ENCODE data around the gene DEFB124. TPM values are rescaled to one million over a fixed set of nuclear protein-coding genes. Genes with fewer than 3 reads are reported as not detected.

Gene DEFB124
- total and polyA plus RNA-seq, 2 of the 8 experiments (the other 6 are each of a cell fraction or from before 2014, with no cell fraction given) = not detected

- Histone ChIP-seq H2BK12ac (ENCODE audit: low read depth, low read length) (no peak overlapping the region), H3K9ac (replicated peaks in 1 of 4; ENCODE audit: extremely low read depth in 1 of 4, low read depth in 3 of 4, low read length in 3 of 4) (no peak overlapping the region), H2BK5ac (ENCODE audit: low read depth, low read length) (no peak overlapping the region), H3K18ac (ENCODE audit: extremely low read depth, low read length) (no peak overlapping the region), H4K91ac (replicated peaks; ENCODE audit: insufficient read length, low read length) (no peak overlapping the region), H3K4me1 (replicated peaks in 1 of 4; ENCODE audit: control insufficient read depth in 3 of 4, insufficient read depth in 4 of 4, low read length in 3 of 4) (no peaks in the 10 kb centered on the region), H2AFZ (ENCODE audit: low read length) (no peak overlapping the region), H3K23ac (ENCODE audit: insufficient read length) (no peak overlapping the region), H2AK5ac (ENCODE audit: low read depth, low read length) (no peak overlapping the region), H3K56ac (replicated peaks; ENCODE audit: insufficient read length, low read depth, low read length) (no peak overlapping the region), H3K79me2 (ENCODE audit: control insufficient read depth in 1 of 2, insufficient read depth in 2 of 2, low read length in 2 of 2) (no peaks in the 10 kb centered on the region), H3K9me3 (ENCODE audit: insufficient read depth in 2 of 2, low read depth in 1 of 2, low read length in 1 of 2) (peaks cover 56 to 66% of the 10 kb centered on the region in 2 experiments), H2BK120ac (replicated peaks; ENCODE audit: low read depth, low read length) (no peak overlapping the region), H3K79me1 (ENCODE audit: low read depth, low read length) (no peaks in the 10 kb centered on the region), H4K8ac (ENCODE audit: extremely low read depth, insufficient read depth, low read length) (no peak overlapping the region), H4K20me1 (replicated peaks in 1 of 2; ENCODE audit: control insufficient read depth in 1 of 2, insufficient read depth in 2 of 2, low read length in 2 of 2) (no peaks in the 10 kb centered on the region), H3K27me3 (replicated peaks in 1 of 4; ENCODE audit: control insufficient read depth in 3 of 4, extremely low read depth in 1 of 4, insufficient read depth in 3 of 4, low read length in 3 of 4) (no peaks in the 10 kb centered on the region), H3K27ac (ENCODE audit: low read depth, low read length) (no peak overlapping the region), H2BK20ac (ENCODE audit: low read length) (no peak overlapping the region), H4K5ac (ENCODE audit: insufficient read length, low read depth, low read length) (no peak overlapping the region), H3K36me3 (ENCODE audit: control insufficient read depth in 2 of 4, insufficient read depth in 4 of 4, low read length in 3 of 4) (no peaks in the 10 kb centered on the region), H3K4ac (replicated peaks; ENCODE audit: insufficient read length, low read depth, low read length) (no peak overlapping the region), H3K23me2 (ENCODE audit: low read depth, low read length) (no peaks in the 10 kb centered on the region), H3K4me2 (ENCODE audit: insufficient read depth in 1 of 2, low read depth in 2 of 2, low read length in 2 of 2) (no peak overlapping the region), H3K4me3 (ENCODE audit: extremely low read depth in 1 of 4, insufficient read depth in 2 of 4, low read depth in 3 of 4, low read length in 4 of 4) (no peak overlapping the region), H2BK15ac (ENCODE audit: low read length) (no peak overlapping the region), H3K14ac (ENCODE audit: insufficient read length) (no peak overlapping the region)
- no peak for FAIRE-seq
- POLR2A ChIA-PET (ENCODE audit: partially characterized antibody) = no interaction called here
- CTCF ChIA-PET (ENCODE audit: partially characterized antibody) = interaction anchor here (1.4 to 1.8 kb wide), 3 partner anchors 13 to 29 kb away, joined by 3 to 9 read pairs (median 5); no protein-coding TSS in a partner anchor
- DNase-seq (ENCODE audit: low read depth in 1 of 2, low spot score in 2 of 2) = no peak
- no peak for TF ChIP-seq SP2 (IDR thresholded peaks at IDR 0.05; ENCODE audit: low read length)
- TF ChIP-seq YY1 (IDR thresholded peaks at IDR 0.05; ENCODE audit: low read depth, low read length) = no peak
- no peak for TF ChIP-seq FOSL1 (IDR thresholded peaks at IDR 0.05; ENCODE audit: insufficient read depth, low read depth, low read length)
- TF ChIP-seq ATF2 (IDR thresholded peaks at IDR 0.05; ENCODE audit: low read length) = no peak
- TF ChIP-seq POLR2AphosphoS5 (IDR thresholded peaks at IDR 0.05; ENCODE audit: low read depth, low read length) = no peak
- no peak for TF ChIP-seq SP1 (IDR thresholded peaks at IDR 0.05; ENCODE audit: low read depth, low read length)
- TF ChIP-seq EP300 (IDR thresholded peaks at IDR 0.05; ENCODE audit: borderline replicate concordance in 1 of 2, low read depth in 2 of 2, low read length in 2 of 2) = no peak
- TF ChIP-seq GABPA (IDR thresholded peaks at IDR 0.05; ENCODE audit: borderline replicate concordance, insufficient read depth, low read length) = no peak
- TF ChIP-seq CBX5 (IDR thresholded peaks at IDR 0.05; ENCODE audit: low read depth, low read length) = no peak
- no peak for TF ChIP-seq ATF3 (IDR thresholded peaks at IDR 0.05; ENCODE audit: insufficient read depth, low read depth, low read length)
- WGBS, 2 experiments (ENCODE audit: extremely low coverage in 1 of 2, insufficient coverage in 1 of 2, insufficient read length in 1 of 2, insufficient replicate concordance in 2 of 2, low coverage in 1 of 2, low lambda C conversion rate in 2 of 2, missing lambda C conversion rate in 1 of 2) = 78% methylated on average over 2 of the region's 2 CpGs; no CpG with 5 or more reads in 1 of the 2 experiments
Measured at GRCh38 chr20:31474097-31474436, 860 bp downstream of the DEFB124 start.
